ENCODE data around the gene ZSCAN30. TPM values are rescaled to one million over a fixed set of nuclear protein-coding genes. Genes with fewer than 3 reads are reported as not detected.

The ZSCAN30 gene
- total and polyA plus RNA-seq, 2 of the 13 experiments (the other 11 are each of a cell fraction or from before 2014, with no cell fraction given) = 7.4 to 7.7 TPM

GRCh38 chr18:35240664-35241447 is 49.2 kb downstream of the ZSCAN30 start, which contains the start of gene ZNF397 (continued):
- 0 out of 2 replicates have a peak, but pooled peaks have one; percentile 37 for TF ChIP-seq IRF9 (CRISPR knock-in tag; IDR thresholded peaks at IDR 0.05; ENCODE audit: borderline replicate concordance)
- peak; percentile 81; the same call in 1 of the 2 replicates for TF ChIP-seq ARID4A (CRISPR knock-in tag; IDR thresholded peaks at IDR 0.05; ENCODE audit: borderline replicate concordance)
- peak; percentile 84; the same call in 1 of the 2 replicates for TF ChIP-seq KDM3A (CRISPR knock-in tag; IDR thresholded peaks at IDR 0.05; ENCODE audit: low read depth)
- TF ChIP-seq RXRB (CRISPR knock-in tag; IDR thresholded peaks at IDR 0.05; ENCODE audit: borderline replicate concordance) = peak; percentile 52; the same call in 1 of the 2 replicates
- TF ChIP-seq MYNN (CRISPR knock-in tag; IDR thresholded peaks at IDR 0.05; ENCODE audit: low read depth) = no peak
- no peak for TF ChIP-seq GRHL1 (CRISPR knock-in tag; conservative IDR thresholded peaks at IDR 0.05)
- TF ChIP-seq ASH2L (IDR thresholded peaks at IDR 0.05; ENCODE audit: insufficient read length, low read depth, low read length) = peak; percentile 77
- TF ChIP-seq ETS1 (CRISPR knock-in tag; IDR thresholded peaks at IDR 0.05) = no peak
- TF ChIP-seq KLF6 (CRISPR knock-in tag; IDR thresholded peaks at IDR 0.05) = no peak
- TF ChIP-seq NFE2L1 (CRISPR knock-in tag; IDR thresholded peaks at IDR 0.05; ENCODE audit: borderline replicate concordance) = no peak
- TF ChIP-seq UBTF (CRISPR knock-in tag; IDR thresholded peaks at IDR 0.05) = peak; percentile 97
- TF ChIP-seq ZNF282 (IDR thresholded peaks at IDR 0.05; ENCODE audit: partially characterized antibody) = no peak
- peak; percentile 47; the same call in 1 of the 2 replicates for TF ChIP-seq MIER3 (CRISPR knock-in tag; IDR thresholded peaks at IDR 0.05; ENCODE audit: borderline replicate concordance)
- TF ChIP-seq MEF2D (CRISPR knock-in tag; IDR thresholded peaks at IDR 0.05) = peak; percentile 62

All from HepG2 (cell line).